Measurements from ENCODE around the gene SPP1. TPM values are rescaled to one million over a fixed set of nuclear protein-coding genes. Genes with fewer than 3 reads are reported as not detected.
A peak's percentile ranks its signal among the peaks of the same experiment; 100 is the strongest.

Gene SPP1
- total RNA-seq, 1 donor from 2014 or later: 11.8 TPM

- Histone ChIP-seq H3K36me3 (no peaks in the 10 kb centered on the region), H3K4me1 (peaks cover 25% of the 10 kb centered on the region)
- intact Hi-C loops (cut with DNase I): no loop called here
These were observed 29.6 kb downstream of the SPP1 start for GRCh38 chr4:88005076-88005475.

GRCh38 chr4:88005946-88006345 is 30.4 kb downstream of the SPP1 start:
- peaks cover 34% of the 10 kb centered on the region for H3K4me1 ChIP-seq
- no peak overlapping the region for H3K27ac ChIP-seq
- no peak for TF ChIP-seq CTCF (IDR thresholded peaks at IDR 0.05)
- no peak for TF ChIP-seq POLR2A (IDR thresholded peaks at IDR 0.05)
- TF ChIP-seq POLR2AphosphoS5 (IDR thresholded peaks at IDR 0.05; ENCODE audit: insufficient read depth in 1 of 2, low read depth in 1 of 2): no peak
- H3K36me3 ChIP-seq: no peaks in the 10 kb centered on the region
- intact Hi-C loops (cut with DNase I): no loop called here
- H3K9me3 ChIP-seq: no peaks in the 10 kb centered on the region
- H3K4me3 ChIP-seq: no peak overlapping the region
- H3K27me3 ChIP-seq: no peaks in the 10 kb centered on the region
- no peak for DNase-seq (ENCODE audit: extremely low spot score in 2 of 2)

More at GRCh38 chr4:88005076-88005475, 29.6 kb downstream of the SPP1 start:
- TF ChIP-seq POLR2A (IDR thresholded peaks at IDR 0.05): no peak
- no peak for TF ChIP-seq CTCF (IDR thresholded peaks at IDR 0.05)
- peak in 1 of 2 donors; percentile 11 for TF ChIP-seq POLR2AphosphoS5 (IDR thresholded peaks at IDR 0.05; ENCODE audit: insufficient read depth in 1 of 2, low read depth in 1 of 2)
- H3K4me3 ChIP-seq: no peak overlapping the region
- no peaks in the 10 kb centered on the region for H3K27me3 ChIP-seq
- no peak for DNase-seq (ENCODE audit: extremely low spot score in 2 of 2)
- H3K9me3 ChIP-seq: no peaks in the 10 kb centered on the region
- peak overlapping the region; percentile 32 for H3K27ac ChIP-seq

GRCh38 chr4:88006956-88007303 is 31.4 kb downstream of the SPP1 start:
- intact Hi-C loops (cut with DNase I): no loop called here
- Histone ChIP-seq H3K4me3 (peak overlapping the region; percentile 79 to 81), H3K9me3 (no peaks in the 10 kb centered on the region), H3K27me3 (no peaks in the 10 kb centered on the region), H3K36me3 (no peaks in the 10 kb centered on the region), H3K27ac (peak overlapping the region; percentile 84), H3K4me1 (peaks cover 42% of the 10 kb centered on the region)
- no peak for DNase-seq (ENCODE audit: extremely low spot score in 2 of 2)
- TF ChIP-seq POLR2A (IDR thresholded peaks at IDR 0.05) (no peak), CTCF (IDR thresholded peaks at IDR 0.05) (no peak), POLR2AphosphoS5 (IDR thresholded peaks at IDR 0.05; ENCODE audit: insufficient read depth in 1 of 2, low read depth in 1 of 2) (no peak)

- H3K9me3 ChIP-seq: no peaks in the 10 kb centered on the region
These were observed 32.0 kb downstream of the SPP1 start, which contains the start of gene PKD2 for GRCh38 chr4:88007304-88008121. Gene PKD2 (plus strand): TSS chr4:88007635. CDS start chr4:88007734, 99 bp downstream.

More at GRCh38 chr4:88007304-88008121, 32.0 kb downstream of the SPP1 start, which contains the start of gene PKD2:
- Histone ChIP-seq H3K36me3 (no peaks in the 10 kb centered on the region), H3K4me3 (peak within 1 kb of the TSS; percentile 79 to 81), H3K4me1 (peaks cover 47% of the 10 kb centered on the region), H3K27ac (peak within 1 kb of the TSS; percentile 95), H3K27me3 (no peaks in the 10 kb centered on the region)
- no peak for DNase-seq (ENCODE audit: extremely low spot score in 2 of 2)
- intact Hi-C loops (cut with DNase I): no loop called here
- TF ChIP-seq CTCF (IDR thresholded peaks at IDR 0.05) (no peak), POLR2A (IDR thresholded peaks at IDR 0.05) (peak in 1 of 2 donors; percentile 84)
